Colonic mucosa (tissue), 4 donors: Measurements from ENCODE around the gene TRIM15. TPM values are rescaled to one million over a fixed set of nuclear protein-coding genes. Genes with fewer than 3 reads are reported as not detected.

Experiments used
- DNase-seq: peaks from one replicate; pipeline ENCODE4 v3.0.0-alpha.2; 2020
- H3K27ac ChIP-seq: fragments of 200-600 bp; one replicate; pipeline ENCODE4 v1.8.0; 2021
- H3K27me3 ChIP-seq: fragments of 200-600 bp; one replicate; pipeline ENCODE4 v1.8.0; 2021
- H3K36me3 ChIP-seq: fragments of 200-600 bp; one replicate; pipeline ENCODE4 v1.8.0; 2021
- H3K4me1 ChIP-seq: fragments of 200-600 bp; one replicate; pipeline ENCODE4 v1.8.0; 2021; ENCODE audit warnings: mild to moderate bottlenecking
- H3K4me3 ChIP-seq: fragments of 200-600 bp; one replicate; pipeline ENCODE4 v1.8.0; 2021
- H3K9ac ChIP-seq, 2 donors: one replicate each; pipeline ENCODE4 v1.7.0; 2013; ENCODE audit warnings: control low read depth in 2 of 2, low read depth in 2 of 2, low read length in 2 of 2
- H3K9me3 ChIP-seq: fragments of 200-600 bp; one replicate; pipeline ENCODE4 v1.8.0; 2021
- intact Hi-C: fragments of 100-400 bp; cut with DNase I; formaldehyde crosslinking; loops from one replicate; pipeline ENCODE4 v1.14.1; 2022
- total RNA-seq, 2 donors: library from RNA; stranded (reverse); fragmentation: NEBNext Ultra II Directional in 1 of 2; extraction: Animal tissue kit (Norgen Biotek cat#: 25700) in 1 of 2; gene quantifications; one replicate each; pipeline ENCODE4 v1.2.1, GENCODE V29; 2021
- TF ChIP-seq, protein P1 (sequence below): fragments of 200-600 bp; IDR thresholded peaks from one replicate; pipeline ENCODE4 v1.8.0; 2022; ENCODE audit warnings: antibody characterized with exemption, mild to moderate bottlenecking
- donor health status: healthy.
- donor health status: DM: no; HTN: no; CAD: no.
- donor health status: DM: no; HTN: no; CAD: no.

The TRIM15 gene
- total RNA-seq, 2 donors from 2014 or later = 26.8 to 47.3 TPM

- intact Hi-C loops = no loop called here
- Histone ChIP-seq H3K27me3 (no peaks in the 10 kb centered on the region), H3K27ac (no peak overlapping the region), H3K9me3 (no peaks in the 10 kb centered on the region), H3K9ac (no peak overlapping the region), H3K36me3 (no peaks in the 10 kb centered on the region), H3K4me3 (no peak overlapping the region), H3K4me1 (no peaks in the 10 kb centered on the region)
- TF ChIP-seq, protein P1, sequence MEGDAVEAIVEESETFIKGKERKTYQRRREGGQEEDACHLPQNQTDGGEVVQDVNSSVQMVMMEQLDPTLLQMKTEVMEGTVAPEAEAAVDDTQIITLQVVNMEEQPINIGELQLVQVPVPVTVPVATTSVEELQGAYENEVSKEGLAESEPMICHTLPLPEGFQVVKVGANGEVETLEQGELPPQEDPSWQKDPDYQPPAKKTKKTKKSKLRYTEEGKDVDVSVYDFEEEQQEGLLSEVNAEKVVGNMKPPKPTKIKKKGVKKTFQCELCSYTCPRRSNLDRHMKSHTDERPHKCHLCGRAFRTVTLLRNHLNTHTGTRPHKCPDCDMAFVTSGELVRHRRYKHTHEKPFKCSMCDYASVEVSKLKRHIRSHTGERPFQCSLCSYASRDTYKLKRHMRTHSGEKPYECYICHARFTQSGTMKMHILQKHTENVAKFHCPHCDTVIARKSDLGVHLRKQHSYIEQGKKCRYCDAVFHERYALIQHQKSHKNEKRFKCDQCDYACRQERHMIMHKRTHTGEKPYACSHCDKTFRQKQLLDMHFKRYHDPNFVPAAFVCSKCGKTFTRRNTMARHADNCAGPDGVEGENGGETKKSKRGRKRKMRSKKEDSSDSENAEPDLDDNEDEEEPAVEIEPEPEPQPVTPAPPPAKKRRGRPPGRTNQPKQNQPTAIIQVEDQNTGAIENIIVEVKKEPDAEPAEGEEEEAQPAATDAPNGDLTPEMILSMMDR = no peak
- no peak for DNase-seq
Observed at GRCh38 chr6:30149858-30150550, 13.3 kb upstream of the TRIM15 start.

GRCh38 chr6:30150671-30151395, 12.5 kb upstream of the TRIM15 start:
- no peaks in the 10 kb centered on the region for H3K4me1 ChIP-seq
- H3K9me3 ChIP-seq = no peaks in the 10 kb centered on the region
- H3K27me3 ChIP-seq = no peaks in the 10 kb centered on the region
- intact Hi-C loops = no loop called here
- H3K4me3 ChIP-seq = no peak overlapping the region
- TF ChIP-seq, protein P1 = no peak
- H3K9ac ChIP-seq = no peak overlapping the region
- H3K27ac ChIP-seq = no peak overlapping the region
- no peak for DNase-seq
- no peaks in the 10 kb centered on the region for H3K36me3 ChIP-seq

- Histone ChIP-seq H3K36me3 (no peaks in the 10 kb centered on the region), H3K4me3 (no peak overlapping the region), H3K9me3 (no peaks in the 10 kb centered on the region), H3K27me3 (no peaks in the 10 kb centered on the region), H3K27ac (no peak overlapping the region), H3K4me1 (no peaks in the 10 kb centered on the region), H3K9ac (no peak overlapping the region)
- intact Hi-C loops = no loop called here
- DNase-seq = no peak
- TF ChIP-seq, protein P1 = no peak
Observed at GRCh38 chr6:30151580-30151979, 11.8 kb upstream of the TRIM15 start.

DNA sequence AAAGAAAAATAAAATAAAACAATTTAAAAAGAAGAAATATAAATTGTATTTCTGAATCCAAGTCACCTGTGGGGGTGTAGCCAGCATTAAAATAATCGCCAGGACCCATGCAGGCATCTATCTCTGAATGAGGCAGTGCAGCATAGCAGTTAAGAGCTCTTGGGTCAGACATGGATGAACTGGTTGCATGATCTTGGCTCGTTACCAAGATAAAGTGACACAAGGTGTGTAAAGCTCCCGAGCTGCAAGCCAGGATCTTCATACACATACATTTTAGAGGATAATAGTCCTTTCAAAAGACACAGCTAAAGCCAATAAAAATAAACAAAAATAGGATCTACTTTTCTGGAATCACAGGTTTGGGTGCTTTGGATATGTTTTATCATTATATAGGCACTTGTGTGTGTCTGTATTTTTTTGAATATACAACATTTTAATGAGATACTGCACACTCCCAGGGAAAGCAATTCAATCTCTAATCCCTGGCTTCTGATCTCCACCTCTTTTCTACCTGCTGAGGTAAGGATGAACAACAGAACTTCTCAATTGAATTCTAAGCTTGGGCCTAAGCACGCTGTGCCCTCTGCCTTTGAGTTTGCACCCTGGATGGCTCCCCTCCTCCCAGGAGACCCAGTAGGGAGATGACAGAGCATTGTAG, 11.2 kb upstream of the TRIM15 start:
- Histone ChIP-seq H3K27me3 (no peaks in the 10 kb centered on the region), H3K9me3 (no peaks in the 10 kb centered on the region), H3K9ac (no peak overlapping the region), H3K4me3 (no peak overlapping the region), H3K27ac (no peak overlapping the region), H3K4me1 (no peaks in the 10 kb centered on the region), H3K36me3 (no peaks in the 10 kb centered on the region)
- TF ChIP-seq, protein P1 = no peak
- DNase-seq = no peak
- intact Hi-C loops = no loop called here

DNA sequence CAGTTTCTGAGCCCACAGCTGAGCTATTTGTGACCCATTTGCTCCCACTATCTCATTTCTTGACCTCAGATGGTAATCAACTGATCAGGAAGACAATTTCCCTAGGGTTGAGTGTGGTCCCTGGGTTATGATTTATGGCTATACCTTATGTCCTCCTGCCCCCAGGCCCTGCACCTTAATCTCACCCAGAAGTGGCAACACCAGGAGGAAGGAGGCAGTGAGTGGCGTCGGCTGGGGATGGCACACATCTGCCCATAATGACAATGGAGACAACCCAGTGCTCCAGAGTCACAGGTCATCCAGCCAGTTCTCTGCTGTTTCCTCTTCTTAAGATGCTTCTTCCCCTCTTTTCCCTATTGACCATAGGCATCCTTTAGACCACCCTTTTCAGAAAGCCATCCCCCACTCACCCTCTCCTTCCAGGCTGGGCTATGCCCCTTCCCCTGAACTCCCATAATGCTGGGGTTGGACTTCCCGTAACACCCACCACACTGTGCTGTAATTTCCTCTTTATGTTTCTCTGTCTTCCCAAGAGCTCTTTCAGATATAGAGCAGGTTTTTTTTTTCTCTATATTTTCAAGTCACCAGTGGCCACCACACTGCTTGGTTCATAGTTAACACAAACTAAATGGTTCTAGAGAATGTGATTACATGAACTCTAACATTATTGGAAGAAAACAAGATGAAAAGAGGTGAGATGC, 10.3 kb upstream of the TRIM15 start:
- Histone ChIP-seq H3K36me3 (no peaks in the 10 kb centered on the region), H3K4me3 (no peak overlapping the region), H3K27ac (no peak overlapping the region), H3K4me1 (no peaks in the 10 kb centered on the region), H3K27me3 (no peaks in the 10 kb centered on the region), H3K9me3 (no peaks in the 10 kb centered on the region), H3K9ac (no peak overlapping the region)
- no peak for DNase-seq
- TF ChIP-seq, protein P1 = no peak
- intact Hi-C loops = no loop called here
